H1 (cell line): ENCODE measurements around the gene INA. TPM values are rescaled to one million over a fixed set of nuclear protein-coding genes. Genes with fewer than 3 reads are reported as not detected.

Experiments
- CREB1 ChIP-seq: IDR thresholded peaks from 2 replicates; pipeline ENCODE4 v1.6.1; 2012; ENCODE audit warnings: inconsistent platforms
- CTBP2 ChIP-seq: IDR thresholded peaks from 2 replicates; pipeline ENCODE4 v1.7.0; 2011; ENCODE audit warnings: borderline replicate concordance, mild to moderate bottlenecking, moderate library complexity, mixed read lengths, low read length; ENCODE audit not compliant: insufficient read depth, insufficient read length
- EP300 ChIP-seq, 2 experiments: IDR thresholded peaks; 1 replicate in 1 of 2; 2 replicates in 1 of 2; pipeline ENCODE4 v1.6.1; 2011 to 2012; ENCODE audit warnings: low read depth in 2 of 2, low read length in 2 of 2, mild to moderate bottlenecking in 2 of 2, borderline replicate concordance in 1 of 2, inconsistent platforms in 1 of 2, moderate library complexity in 1 of 2
- EZH2 ChIP-seq: fragments of 200-600 bp; sonication (generic); IDR thresholded peaks from 2 replicates; pipeline ENCODE4 v1.7.1; 2012; ENCODE audit warnings: low read depth, mild to moderate bottlenecking, moderate library complexity, low read length, inconsistent platforms; ENCODE audit not compliant: severe bottlenecking
- MAFK ChIP-seq: IDR thresholded peaks from 2 replicates; pipeline ENCODE4 v1.6.1; 2012; ENCODE audit warnings: low read depth, mild to moderate bottlenecking, improper control_type of control experiment, low read length
- SIRT6 ChIP-seq: IDR thresholded peaks from one replicate; pipeline ENCODE4 v1.7.1; 2012; ENCODE audit warnings: low read length, inconsistent platforms
- SP1 ChIP-seq: IDR thresholded peaks from 2 replicates; pipeline ENCODE4 v1.6.1; 2011; ENCODE audit warnings: low read depth, low read length
- SP4 ChIP-seq: IDR thresholded peaks from 2 replicates; pipeline ENCODE4 v1.6.1; 2012; ENCODE audit warnings: low read length, inconsistent platforms
- SRF ChIP-seq: IDR thresholded peaks from 2 replicates; pipeline ENCODE4 v1.6.1; 2011; ENCODE audit warnings: mild to moderate bottlenecking, low read depth, low read length, moderate library complexity
- polyA plus RNA-seq, 7 experiments: library from polyadenylated mRNA; depleted of rRNA in 3 of 7; stranded (reverse) in 5 of 7; unstranded in 2 of 7; fragments of >200 nt in 5 of 7; fragments of 200-250 nt in 2 of 7; gene quantifications; 1 replicate in 5 of 7; 2 replicates in 1 of 7; 4 replicates in 1 of 7; pipeline versions ENCODE4 v1.2.1 to v1.2.3, GENCODE V29; 2011 to 2013; ENCODE audit warnings: missing spikeins in 2 of 7, mixed read lengths in 2 of 7
- total RNA-seq: library from RNA; stranded (reverse); fragmentation: NEBNext Ultra II Directional; extraction: Animal tissue kit (Norgen Biotek cat#: 25700); gene quantifications from 2 replicates; pipeline ENCODE4 v1.2.1, GENCODE V29; 2021
- TF ChIP-seq, protein P1 (sequence below): fragments of 300-600 bp; sonication (generic); IDR thresholded peaks from 2 replicates; pipeline ENCODE4 v1.7.1; 2012; ENCODE audit warnings: low read length, moderate library complexity, mild to moderate bottlenecking, inconsistent platforms; ENCODE audit not compliant: insufficient replicate concordance

INA gene
- total and polyA plus RNA-seq, 2 of the 8 experiments (the other 6 are each of a cell fraction or from before 2014, with no cell fraction given) = 17.1 to 18.1 TPM

DNA sequence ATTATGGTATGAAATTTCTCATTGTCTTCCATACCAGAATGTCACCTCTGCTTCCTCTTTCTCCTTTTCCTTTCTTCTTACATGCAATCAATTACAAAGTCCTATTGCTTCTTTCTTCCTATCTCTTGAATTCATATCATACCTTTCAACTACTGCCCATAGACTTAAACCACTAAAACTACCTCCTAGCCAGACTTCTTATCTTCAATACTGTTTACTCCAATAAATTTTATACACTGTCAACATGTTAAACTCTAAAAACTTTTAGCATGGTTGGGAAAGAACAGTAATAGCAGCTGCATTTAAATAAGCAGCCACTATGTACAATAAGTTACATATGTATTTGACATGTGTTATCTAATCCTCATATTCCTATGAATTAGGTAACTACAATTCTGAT, 39.1 kb downstream of the INA start (continued):
- TF ChIP-seq, protein P1, sequence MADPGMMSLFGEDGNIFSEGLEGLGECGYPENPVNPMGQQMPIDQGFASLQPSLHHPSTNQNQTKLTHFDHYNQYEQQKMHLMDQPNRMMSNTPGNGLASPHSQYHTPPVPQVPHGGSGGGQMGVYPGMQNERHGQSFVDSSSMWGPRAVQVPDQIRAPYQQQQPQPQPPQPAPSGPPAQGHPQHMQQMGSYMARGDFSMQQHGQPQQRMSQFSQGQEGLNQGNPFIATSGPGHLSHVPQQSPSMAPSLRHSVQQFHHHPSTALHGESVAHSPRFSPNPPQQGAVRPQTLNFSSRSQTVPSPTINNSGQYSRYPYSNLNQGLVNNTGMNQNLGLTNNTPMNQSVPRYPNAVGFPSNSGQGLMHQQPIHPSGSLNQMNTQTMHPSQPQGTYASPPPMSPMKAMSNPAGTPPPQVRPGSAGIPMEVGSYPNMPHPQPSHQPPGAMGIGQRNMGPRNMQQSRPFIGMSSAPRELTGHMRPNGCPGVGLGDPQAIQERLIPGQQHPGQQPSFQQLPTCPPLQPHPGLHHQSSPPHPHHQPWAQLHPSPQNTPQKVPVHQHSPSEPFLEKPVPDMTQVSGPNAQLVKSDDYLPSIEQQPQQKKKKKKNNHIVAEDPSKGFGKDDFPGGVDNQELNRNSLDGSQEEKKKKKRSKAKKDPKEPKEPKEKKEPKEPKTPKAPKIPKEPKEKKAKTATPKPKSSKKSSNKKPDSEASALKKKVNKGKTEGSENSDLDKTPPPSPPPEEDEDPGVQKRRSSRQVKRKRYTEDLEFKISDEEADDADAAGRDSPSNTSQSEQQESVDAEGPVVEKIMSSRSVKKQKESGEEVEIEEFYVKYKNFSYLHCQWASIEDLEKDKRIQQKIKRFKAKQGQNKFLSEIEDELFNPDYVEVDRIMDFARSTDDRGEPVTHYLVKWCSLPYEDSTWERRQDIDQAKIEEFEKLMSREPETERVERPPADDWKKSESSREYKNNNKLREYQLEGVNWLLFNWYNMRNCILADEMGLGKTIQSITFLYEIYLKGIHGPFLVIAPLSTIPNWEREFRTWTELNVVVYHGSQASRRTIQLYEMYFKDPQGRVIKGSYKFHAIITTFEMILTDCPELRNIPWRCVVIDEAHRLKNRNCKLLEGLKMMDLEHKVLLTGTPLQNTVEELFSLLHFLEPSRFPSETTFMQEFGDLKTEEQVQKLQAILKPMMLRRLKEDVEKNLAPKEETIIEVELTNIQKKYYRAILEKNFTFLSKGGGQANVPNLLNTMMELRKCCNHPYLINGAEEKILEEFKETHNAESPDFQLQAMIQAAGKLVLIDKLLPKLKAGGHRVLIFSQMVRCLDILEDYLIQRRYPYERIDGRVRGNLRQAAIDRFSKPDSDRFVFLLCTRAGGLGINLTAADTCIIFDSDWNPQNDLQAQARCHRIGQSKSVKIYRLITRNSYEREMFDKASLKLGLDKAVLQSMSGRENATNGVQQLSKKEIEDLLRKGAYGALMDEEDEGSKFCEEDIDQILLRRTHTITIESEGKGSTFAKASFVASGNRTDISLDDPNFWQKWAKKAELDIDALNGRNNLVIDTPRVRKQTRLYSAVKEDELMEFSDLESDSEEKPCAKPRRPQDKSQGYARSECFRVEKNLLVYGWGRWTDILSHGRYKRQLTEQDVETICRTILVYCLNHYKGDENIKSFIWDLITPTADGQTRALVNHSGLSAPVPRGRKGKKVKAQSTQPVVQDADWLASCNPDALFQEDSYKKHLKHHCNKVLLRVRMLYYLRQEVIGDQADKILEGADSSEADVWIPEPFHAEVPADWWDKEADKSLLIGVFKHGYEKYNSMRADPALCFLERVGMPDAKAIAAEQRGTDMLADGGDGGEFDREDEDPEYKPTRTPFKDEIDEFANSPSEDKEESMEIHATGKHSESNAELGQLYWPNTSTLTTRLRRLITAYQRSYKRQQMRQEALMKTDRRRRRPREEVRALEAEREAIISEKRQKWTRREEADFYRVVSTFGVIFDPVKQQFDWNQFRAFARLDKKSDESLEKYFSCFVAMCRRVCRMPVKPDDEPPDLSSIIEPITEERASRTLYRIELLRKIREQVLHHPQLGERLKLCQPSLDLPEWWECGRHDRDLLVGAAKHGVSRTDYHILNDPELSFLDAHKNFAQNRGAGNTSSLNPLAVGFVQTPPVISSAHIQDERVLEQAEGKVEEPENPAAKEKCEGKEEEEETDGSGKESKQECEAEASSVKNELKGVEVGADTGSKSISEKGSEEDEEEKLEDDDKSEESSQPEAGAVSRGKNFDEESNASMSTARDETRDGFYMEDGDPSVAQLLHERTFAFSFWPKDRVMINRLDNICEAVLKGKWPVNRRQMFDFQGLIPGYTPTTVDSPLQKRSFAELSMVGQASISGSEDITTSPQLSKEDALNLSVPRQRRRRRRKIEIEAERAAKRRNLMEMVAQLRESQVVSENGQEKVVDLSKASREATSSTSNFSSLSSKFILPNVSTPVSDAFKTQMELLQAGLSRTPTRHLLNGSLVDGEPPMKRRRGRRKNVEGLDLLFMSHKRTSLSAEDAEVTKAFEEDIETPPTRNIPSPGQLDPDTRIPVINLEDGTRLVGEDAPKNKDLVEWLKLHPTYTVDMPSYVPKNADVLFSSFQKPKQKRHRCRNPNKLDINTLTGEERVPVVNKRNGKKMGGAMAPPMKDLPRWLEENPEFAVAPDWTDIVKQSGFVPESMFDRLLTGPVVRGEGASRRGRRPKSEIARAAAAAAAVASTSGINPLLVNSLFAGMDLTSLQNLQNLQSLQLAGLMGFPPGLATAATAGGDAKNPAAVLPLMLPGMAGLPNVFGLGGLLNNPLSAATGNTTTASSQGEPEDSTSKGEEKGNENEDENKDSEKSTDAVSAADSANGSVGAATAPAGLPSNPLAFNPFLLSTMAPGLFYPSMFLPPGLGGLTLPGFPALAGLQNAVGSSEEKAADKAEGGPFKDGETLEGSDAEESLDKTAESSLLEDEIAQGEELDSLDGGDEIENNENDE = no peak
- TF ChIP-seq EP300 (IDR thresholded peaks at IDR 0.05; ENCODE audit: borderline replicate concordance in 1 of 2, low read depth in 2 of 2, low read length in 2 of 2) (no peak), SP4 (no peak), MAFK (no peak), SRF (no peak), SIRT6 (no peak), SP1 (no peak), CTBP2 (no peak), CREB1 (no peak), EZH2 (no peak)
